PC-9 (cell line): ENCODE results near the gene C4orf46.

ENCODE experiments used
- EZH2 ChIP-seq: fragments of 200-600 bp; sonication (generic); IDR thresholded peaks from 2 replicates; pipeline ENCODE4 v1.8.0; 2017; ENCODE audit warnings: antibody characterized with exemption, low read depth
- TF ChIP-seq, protein P1 (sequence below): fragments of 200-600 bp; sonication (generic); conservative IDR thresholded peaks from 2 replicates; pipeline ENCODE4 v1.6.1; 2017; ENCODE audit warnings: mixed run types, antibody characterized with exemption, mild to moderate bottlenecking, moderate library complexity

DNA sequence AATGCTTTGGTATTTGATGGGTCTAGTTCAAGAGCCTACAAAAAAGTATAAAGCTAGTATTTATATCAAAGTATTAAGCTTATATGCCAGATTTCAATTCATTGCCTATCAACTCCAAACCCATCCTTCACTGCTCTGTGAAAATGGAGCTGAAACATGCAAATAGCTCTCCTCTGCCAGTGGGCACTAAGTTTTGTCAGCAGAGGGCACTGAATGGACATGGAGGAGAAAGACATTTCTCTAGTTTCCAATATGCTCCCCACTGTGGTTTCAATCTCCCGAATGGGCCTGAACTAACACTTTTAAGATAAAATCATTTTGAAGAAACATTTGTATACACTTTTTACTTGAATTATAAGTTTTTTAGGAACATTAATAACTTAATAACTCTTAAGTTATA is 39.1 kb upstream of the C4orf46 start:
- TF ChIP-seq, protein P1, sequence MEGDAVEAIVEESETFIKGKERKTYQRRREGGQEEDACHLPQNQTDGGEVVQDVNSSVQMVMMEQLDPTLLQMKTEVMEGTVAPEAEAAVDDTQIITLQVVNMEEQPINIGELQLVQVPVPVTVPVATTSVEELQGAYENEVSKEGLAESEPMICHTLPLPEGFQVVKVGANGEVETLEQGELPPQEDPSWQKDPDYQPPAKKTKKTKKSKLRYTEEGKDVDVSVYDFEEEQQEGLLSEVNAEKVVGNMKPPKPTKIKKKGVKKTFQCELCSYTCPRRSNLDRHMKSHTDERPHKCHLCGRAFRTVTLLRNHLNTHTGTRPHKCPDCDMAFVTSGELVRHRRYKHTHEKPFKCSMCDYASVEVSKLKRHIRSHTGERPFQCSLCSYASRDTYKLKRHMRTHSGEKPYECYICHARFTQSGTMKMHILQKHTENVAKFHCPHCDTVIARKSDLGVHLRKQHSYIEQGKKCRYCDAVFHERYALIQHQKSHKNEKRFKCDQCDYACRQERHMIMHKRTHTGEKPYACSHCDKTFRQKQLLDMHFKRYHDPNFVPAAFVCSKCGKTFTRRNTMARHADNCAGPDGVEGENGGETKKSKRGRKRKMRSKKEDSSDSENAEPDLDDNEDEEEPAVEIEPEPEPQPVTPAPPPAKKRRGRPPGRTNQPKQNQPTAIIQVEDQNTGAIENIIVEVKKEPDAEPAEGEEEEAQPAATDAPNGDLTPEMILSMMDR = no peak; the same call in 1 of the 2 replicates
- TF ChIP-seq EZH2 = no peak
